ENCODE measurements around the gene CEBPE.

The CEBPE gene

GRCh38 chr14:23095196-23096108, 23.6 kb downstream of the CEBPE start, which contains the start of gene C14orf119:
TSS of gene C14orf119 (plus strand) at chr14:23095505. CDS start at chr14:23097659, 2,154 bp downstream.
- FAIRE-seq (no peak), DNase-seq (ENCODE audit: insufficient read length, low spot score) (peak; percentile 92)
- TF ChIP-seq CTCF (IDR thresholded peaks at IDR 0.05; ENCODE audit: insufficient read depth, missing control alignments): no peak

GRCh38 chr14:23094666-23095195, 24.3 kb downstream of the CEBPE start, which contains the start of gene ACIN1:
TSS of gene ACIN1 (minus strand) at chr14:23095136. CDS start at chr14:23095112, 24 bp downstream.
- no peak for DNase-seq (ENCODE audit: insufficient read length, low spot score)
- no peak for TF ChIP-seq CTCF (IDR thresholded peaks at IDR 0.05; ENCODE audit: insufficient read depth, missing control alignments)
- no peak for FAIRE-seq

GRCh38 chr14:23093991-23094665, 24.9 kb downstream of the CEBPE start:
- TF ChIP-seq CTCF (IDR thresholded peaks at IDR 0.05; ENCODE audit: insufficient read depth, missing control alignments): peak; percentile 20
- FAIRE-seq (no peak), DNase-seq (ENCODE audit: insufficient read length, low spot score) (no peak)

- no peak for TF ChIP-seq CTCF (IDR thresholded peaks at IDR 0.05; ENCODE audit: insufficient read depth, missing control alignments)
- FAIRE-seq: no peak
Observed at GRCh38 chr14:23093526-23093925, 25.5 kb downstream of the CEBPE start.

GRCh38 chr14:23093104-23093503, 26.0 kb downstream of the CEBPE start:
- no peak for DNase-seq (ENCODE audit: insufficient read length, low spot score)
- no peak for TF ChIP-seq CTCF (IDR thresholded peaks at IDR 0.05; ENCODE audit: insufficient read depth, missing control alignments)
- no peak for FAIRE-seq

More at GRCh38 chr14:23093526-23093925, 25.5 kb downstream of the CEBPE start:
- DNase-seq (ENCODE audit: insufficient read length, low spot score): no peak

- no peak for DNase-seq (ENCODE audit: insufficient read length, low spot score)
- no peak for TF ChIP-seq CTCF (IDR thresholded peaks at IDR 0.05; ENCODE audit: insufficient read depth, missing control alignments)
- no peak for FAIRE-seq
Observed at GRCh38 chr14:23091294-23092225, 27.5 kb downstream of the CEBPE start.
